ENCODE results near the gene OPHN1. TPM values are rescaled to one million over a fixed set of nuclear protein-coding genes. Genes with fewer than 3 reads are reported as not detected.

Gene OPHN1
- total and polyA plus RNA-seq, 2 donors (not counting 3 experiments of a cell fraction or from before 2014, with no cell fraction given) = 3.9 to 6.7 TPM

DNA sequence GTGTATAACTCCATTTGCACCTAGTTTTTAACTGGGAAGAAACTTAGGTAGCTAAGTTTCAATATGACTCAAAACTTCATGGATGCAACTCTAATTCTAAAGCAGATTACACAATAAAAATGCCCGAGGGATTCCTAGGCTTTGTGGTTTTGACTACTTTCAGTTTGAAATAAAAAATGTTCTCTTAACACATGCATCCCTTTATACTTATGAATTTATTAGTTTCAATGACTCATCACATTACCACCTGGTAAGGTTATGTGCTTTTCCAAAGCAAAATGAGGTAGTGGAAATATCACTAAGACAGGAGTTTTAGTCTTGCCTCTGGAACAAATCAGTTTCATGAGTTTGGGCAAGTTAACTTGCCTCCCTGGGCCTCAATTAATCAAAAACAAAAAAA, 125.5 kb downstream of the OPHN1 start:
- FAIRE-seq = no peak

More for the DNA sequence above, 125.5 kb downstream of the OPHN1 start:
- intact Hi-C loops (cut with micrococcal nuclease) (no loop called here), dilution Hi-C loops (cut with MboI; ENCODE audit: extremely low pct_ligation_motif_present, low sequenced_read_pairs) (no loop called here)
- no peak overlapping the region for H3K4me2 ChIP-seq (ENCODE audit: insufficient read depth, low read length)
- no peak overlapping the region for H3K4me3 ChIP-seq (replicated peaks in 1 of 3; ENCODE audit: insufficient read depth in 1 of 3, low read depth in 1 of 3, low read length in 3 of 3)
- no peak overlapping the region for H3K27ac ChIP-seq (ENCODE audit: insufficient read depth, low read depth, low read length)
- no peak for TF ChIP-seq GATA2 (IDR thresholded peaks at IDR 0.05; ENCODE audit: insufficient read depth, insufficient read length, low read depth, low read length)
- TF ChIP-seq JUN (IDR thresholded peaks at IDR 0.05; ENCODE audit: borderline replicate concordance, insufficient read depth, insufficient read length, low read depth) = no peak
- TF ChIP-seq, protein P1, sequence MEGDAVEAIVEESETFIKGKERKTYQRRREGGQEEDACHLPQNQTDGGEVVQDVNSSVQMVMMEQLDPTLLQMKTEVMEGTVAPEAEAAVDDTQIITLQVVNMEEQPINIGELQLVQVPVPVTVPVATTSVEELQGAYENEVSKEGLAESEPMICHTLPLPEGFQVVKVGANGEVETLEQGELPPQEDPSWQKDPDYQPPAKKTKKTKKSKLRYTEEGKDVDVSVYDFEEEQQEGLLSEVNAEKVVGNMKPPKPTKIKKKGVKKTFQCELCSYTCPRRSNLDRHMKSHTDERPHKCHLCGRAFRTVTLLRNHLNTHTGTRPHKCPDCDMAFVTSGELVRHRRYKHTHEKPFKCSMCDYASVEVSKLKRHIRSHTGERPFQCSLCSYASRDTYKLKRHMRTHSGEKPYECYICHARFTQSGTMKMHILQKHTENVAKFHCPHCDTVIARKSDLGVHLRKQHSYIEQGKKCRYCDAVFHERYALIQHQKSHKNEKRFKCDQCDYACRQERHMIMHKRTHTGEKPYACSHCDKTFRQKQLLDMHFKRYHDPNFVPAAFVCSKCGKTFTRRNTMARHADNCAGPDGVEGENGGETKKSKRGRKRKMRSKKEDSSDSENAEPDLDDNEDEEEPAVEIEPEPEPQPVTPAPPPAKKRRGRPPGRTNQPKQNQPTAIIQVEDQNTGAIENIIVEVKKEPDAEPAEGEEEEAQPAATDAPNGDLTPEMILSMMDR (IDR thresholded peaks at IDR 0.05; ENCODE audit: extremely low read depth in 1 of 2, insufficient read depth in 1 of 2, low read depth in 1 of 2, low read length in 2 of 2) = no peak
- TF ChIP-seq MYC (IDR thresholded peaks at IDR 0.05; ENCODE audit: low read depth, low read length) = no peak
- no peak for TF ChIP-seq EZH2 (IDR thresholded peaks at IDR 0.05; ENCODE audit: borderline replicate concordance, low read depth, low read length, severe bottlenecking)
- no peak for TF ChIP-seq POLR2AphosphoS5 (IDR thresholded peaks at IDR 0.05; ENCODE audit: insufficient read depth, low read depth, low read length)
- no peak for TF ChIP-seq FOS (IDR thresholded peaks at IDR 0.05; ENCODE audit: borderline replicate concordance, insufficient read depth, low read length)
- TF ChIP-seq, protein P2, sequence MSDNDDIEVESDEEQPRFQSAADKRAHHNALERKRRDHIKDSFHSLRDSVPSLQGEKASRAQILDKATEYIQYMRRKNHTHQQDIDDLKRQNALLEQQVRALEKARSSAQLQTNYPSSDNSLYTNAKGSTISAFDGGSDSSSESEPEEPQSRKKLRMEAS (IDR thresholded peaks at IDR 0.05; ENCODE audit: insufficient read depth, insufficient read length) = no peak
- TF ChIP-seq POLR2A (IDR thresholded peaks at IDR 0.05; ENCODE audit: low read depth, low read length) = no peak
- no TSS peak for BruUV-seq (replicated peaks)
- POLR2A ChIA-PET = no interaction called here
- H4K20me1 ChIP-seq (replicated peaks; ENCODE audit: control insufficient read depth, extremely low read depth, insufficient read depth, low read length) = no peaks in the 10 kb centered on the region
- H3K36me3 ChIP-seq (ENCODE audit: control insufficient read depth in 2 of 2, extremely low read depth in 1 of 2, insufficient read depth in 2 of 2, low read length in 2 of 2) = no peaks in the 10 kb centered on the region
- H3K79me2 ChIP-seq (ENCODE audit: control insufficient read depth, insufficient read depth, low read length) = no peaks in the 10 kb centered on the region
- no peaks in the 10 kb centered on the region for H3K9me1 ChIP-seq (replicated peaks; ENCODE audit: control insufficient read depth, extremely low read depth, insufficient read depth, low read length)
- no peaks in the 10 kb centered on the region for H3K27me3 ChIP-seq (ENCODE audit: control insufficient read depth in 2 of 2, insufficient read depth in 2 of 2, low read length in 2 of 2)
- no peak for DNase-seq (ENCODE audit: low read depth, low spot score)
- H2AFZ ChIP-seq (ENCODE audit: low read depth, low read length) = no peak overlapping the region
- H3K9me3 ChIP-seq (replicated peaks; ENCODE audit: control insufficient read depth, insufficient read depth, low read length) = no peaks in the 10 kb centered on the region
- H3K4me1 ChIP-seq (ENCODE audit: control insufficient read depth, extremely low read depth, insufficient read depth, low read length) = no peaks in the 10 kb centered on the region
- H3K9ac ChIP-seq (replicated peaks; ENCODE audit: extremely low read depth, insufficient read depth, low read length) = no peak overlapping the region
- CTCF ChIA-PET = no interaction called here

Data from endothelial cell of umbilical vein (primary cell).